Activated CD8-positive, alpha-beta memory T cell treated with anti-CD3 and anti-CD28 coated beads for 48 hours (primary cell): ENCODE measurements around the gene FMO5.

Source experiments
- DNase-seq, 3 experiments: peaks; one replicate each; pipeline ENCODE4 v3.0.0-alpha.2; 2020; ENCODE audit warnings: low read depth in 2 of 3, low spot score in 2 of 3

Gene FMO5, protein sequence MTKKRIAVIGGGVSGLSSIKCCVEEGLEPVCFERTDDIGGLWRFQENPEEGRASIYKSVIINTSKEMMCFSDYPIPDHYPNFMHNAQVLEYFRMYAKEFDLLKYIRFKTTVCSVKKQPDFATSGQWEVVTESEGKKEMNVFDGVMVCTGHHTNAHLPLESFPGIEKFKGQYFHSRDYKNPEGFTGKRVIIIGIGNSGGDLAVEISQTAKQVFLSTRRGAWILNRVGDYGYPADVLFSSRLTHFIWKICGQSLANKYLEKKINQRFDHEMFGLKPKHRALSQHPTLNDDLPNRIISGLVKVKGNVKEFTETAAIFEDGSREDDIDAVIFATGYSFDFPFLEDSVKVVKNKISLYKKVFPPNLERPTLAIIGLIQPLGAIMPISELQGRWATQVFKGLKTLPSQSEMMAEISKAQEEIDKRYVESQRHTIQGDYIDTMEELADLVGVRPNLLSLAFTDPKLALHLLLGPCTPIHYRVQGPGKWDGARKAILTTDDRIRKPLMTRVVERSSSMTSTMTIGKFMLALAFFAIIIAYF

DNA sequence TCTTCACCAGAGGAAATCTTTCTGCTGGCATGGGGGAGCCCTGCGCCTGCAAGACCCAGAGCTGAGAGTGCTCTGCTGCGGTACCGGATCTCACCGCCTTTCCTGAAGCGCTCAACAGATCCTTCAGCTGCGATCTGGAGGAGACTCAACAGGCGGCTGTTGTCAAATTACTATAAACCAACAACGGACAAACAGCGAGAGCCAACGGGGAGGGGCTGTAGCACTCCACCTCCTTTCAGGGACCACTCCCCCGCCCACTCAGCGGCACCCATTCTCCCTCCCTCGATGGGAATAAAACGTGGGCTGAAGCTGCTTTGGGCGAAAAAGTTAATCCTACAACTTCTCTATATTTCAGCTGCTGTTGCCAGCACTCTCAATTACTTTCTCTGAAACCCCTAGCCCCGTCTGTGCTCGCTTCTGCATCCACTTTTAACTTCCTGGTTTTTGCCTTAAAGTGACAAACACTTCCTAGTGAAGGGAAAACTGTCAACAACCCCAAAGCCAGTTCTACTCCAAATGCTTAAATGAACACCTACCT, at the start of gene FMO5:
FMO5 (minus strand) TSS at position 147 of the 538 bp plus-strand sequence. CDS start 310 bp downstream, outside the sequence.
- DNase-seq: peak in 2 of 3 experiments; percentile 10 to 14

GRCh38 chr1:147273409-147274336, 48.5 kb upstream of the FMO5 start:
- no peak for DNase-seq

DNA sequence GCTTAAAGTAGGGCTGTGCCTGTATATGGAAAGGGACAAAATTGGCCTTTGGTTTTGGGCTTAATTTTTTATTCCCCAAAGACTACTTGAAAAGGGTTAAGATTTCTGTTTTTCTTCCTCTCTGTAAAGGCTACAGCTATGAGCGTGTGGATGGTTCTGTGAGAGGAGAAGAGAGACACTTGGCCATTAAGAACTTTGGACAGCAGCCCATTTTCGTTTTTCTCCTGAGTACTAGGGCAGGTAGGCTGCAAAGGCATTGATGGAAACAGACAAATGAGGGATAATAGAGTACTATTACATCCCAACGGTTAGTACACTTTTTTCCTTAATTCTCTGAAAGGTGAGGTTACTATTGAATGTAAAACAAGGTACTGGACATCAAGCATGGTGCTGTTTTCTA, 46.9 kb upstream of the FMO5 start:
- DNase-seq: no peak

- DNase-seq: no peak
Observed at GRCh38 chr1:147270721-147271120, 45.6 kb upstream of the FMO5 start.

DNA sequence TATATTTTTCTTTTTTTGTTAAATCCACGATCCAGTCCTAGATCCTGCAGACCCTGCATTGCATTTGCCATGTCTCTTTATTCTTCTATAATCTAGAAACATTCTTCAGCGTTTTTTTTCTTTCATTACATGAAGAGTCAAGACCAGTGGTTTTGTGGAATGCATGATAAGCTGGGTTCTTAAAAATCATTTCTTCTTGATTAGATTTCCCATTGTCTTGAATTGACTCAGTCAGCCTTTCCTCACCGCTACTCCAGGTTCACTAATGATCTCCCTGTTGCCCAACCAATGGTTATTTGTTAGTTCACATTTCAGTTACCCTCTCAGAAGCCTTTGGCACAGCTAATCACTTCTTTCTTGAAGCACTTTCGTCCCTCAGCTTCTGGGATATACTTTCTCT, 42.6 kb upstream of the FMO5 start:
- no peak for DNase-seq

DNA sequence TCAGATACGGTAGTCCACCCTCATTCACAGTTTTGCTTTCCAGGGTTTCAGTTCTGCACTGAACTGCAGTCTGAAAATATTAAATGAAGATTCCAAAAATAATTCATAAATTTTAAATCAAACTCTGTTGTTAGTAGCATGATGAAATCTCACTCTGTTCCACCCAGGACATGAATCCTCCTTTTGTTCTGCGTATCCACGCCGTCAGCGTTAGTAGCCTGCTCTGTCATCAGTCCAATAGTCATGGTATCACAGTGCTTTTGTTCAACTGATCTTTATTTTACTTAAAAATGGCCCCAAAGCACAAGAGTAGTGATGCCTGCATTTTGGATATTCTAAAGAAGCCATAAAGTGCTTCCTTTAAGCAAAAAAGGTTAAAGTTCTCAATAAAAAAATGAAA, 41.2 kb upstream of the FMO5 start:
- no peak for DNase-seq

DNA sequence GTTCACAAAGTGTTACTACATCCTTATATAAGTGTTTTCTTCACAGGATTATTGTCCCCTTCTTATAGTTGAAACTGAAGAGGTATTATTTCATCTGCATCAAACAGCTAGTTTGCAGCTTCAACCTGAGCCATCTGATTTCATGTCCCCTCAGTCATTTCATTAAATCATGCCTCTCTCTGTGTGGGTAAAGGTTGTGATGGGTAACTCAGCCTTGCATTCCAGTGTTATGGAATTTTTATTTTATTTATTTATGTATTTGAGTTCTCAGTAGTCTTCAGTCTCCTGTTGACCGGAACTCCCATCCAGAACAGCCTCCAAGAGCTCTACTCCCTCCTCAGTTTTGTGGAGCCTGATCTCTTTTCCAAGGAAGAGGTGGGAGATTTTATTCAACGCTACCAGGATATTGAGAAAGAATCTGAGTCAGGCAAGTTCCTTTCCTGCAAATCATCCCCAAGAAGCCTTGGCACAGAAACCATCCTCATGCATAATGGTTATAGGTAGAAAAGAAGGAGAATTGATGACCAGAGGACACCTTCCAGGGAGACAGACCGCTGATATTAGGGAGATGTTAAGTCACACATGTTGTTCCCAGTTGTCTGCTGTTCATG, 39.1 kb upstream of the FMO5 start:
- no peak for DNase-seq

GRCh38 chr1:147260956-147261355, 35.8 kb upstream of the FMO5 start:
- DNase-seq: no peak

- no peak for DNase-seq
Observed at GRCh38 chr1:147252540-147252939, 27.4 kb upstream of the FMO5 start.

- no peak for DNase-seq
Observed at GRCh38 chr1:147247656-147248238, 22.6 kb upstream of the FMO5 start.

- no peak for DNase-seq
Observed at GRCh38 chr1:147246910-147247655, 21.9 kb upstream of the FMO5 start.

- no peak for DNase-seq
Observed at GRCh38 chr1:147246044-147246690, 21.0 kb upstream of the FMO5 start.

GRCh38 chr1:147245586-147246021, 20.5 kb upstream of the FMO5 start:
- DNase-seq: no peak

GRCh38 chr1:147245129-147245528, 20.0 kb upstream of the FMO5 start:
- DNase-seq: no peak

GRCh38 chr1:147243841-147244240, 18.7 kb upstream of the FMO5 start:
- DNase-seq: no peak

DNA sequence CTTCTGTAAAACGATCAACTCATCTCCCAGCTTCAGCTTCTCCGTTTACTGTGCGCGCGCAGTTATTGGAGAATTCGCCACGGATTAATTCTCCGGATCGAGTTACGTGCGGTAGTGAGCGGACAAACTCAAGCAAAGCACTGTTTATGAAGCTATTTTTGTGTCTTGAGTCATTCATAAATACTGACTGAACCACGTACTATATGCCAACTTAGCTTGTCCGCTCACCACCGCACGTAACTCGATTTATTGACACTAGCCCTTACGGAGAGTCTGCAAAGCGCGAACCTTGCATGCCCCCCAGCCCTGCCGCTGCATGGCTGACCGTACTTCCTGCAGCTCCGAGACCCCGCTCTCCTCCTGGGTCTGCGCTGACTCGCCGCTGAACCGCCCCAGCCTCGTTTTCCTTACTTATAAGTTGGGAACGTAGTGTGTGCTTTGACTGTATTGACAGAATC, 18.1 kb upstream of the FMO5 start:
- DNase-seq: peak in 1 of 3 experiments; percentile 9

DNA sequence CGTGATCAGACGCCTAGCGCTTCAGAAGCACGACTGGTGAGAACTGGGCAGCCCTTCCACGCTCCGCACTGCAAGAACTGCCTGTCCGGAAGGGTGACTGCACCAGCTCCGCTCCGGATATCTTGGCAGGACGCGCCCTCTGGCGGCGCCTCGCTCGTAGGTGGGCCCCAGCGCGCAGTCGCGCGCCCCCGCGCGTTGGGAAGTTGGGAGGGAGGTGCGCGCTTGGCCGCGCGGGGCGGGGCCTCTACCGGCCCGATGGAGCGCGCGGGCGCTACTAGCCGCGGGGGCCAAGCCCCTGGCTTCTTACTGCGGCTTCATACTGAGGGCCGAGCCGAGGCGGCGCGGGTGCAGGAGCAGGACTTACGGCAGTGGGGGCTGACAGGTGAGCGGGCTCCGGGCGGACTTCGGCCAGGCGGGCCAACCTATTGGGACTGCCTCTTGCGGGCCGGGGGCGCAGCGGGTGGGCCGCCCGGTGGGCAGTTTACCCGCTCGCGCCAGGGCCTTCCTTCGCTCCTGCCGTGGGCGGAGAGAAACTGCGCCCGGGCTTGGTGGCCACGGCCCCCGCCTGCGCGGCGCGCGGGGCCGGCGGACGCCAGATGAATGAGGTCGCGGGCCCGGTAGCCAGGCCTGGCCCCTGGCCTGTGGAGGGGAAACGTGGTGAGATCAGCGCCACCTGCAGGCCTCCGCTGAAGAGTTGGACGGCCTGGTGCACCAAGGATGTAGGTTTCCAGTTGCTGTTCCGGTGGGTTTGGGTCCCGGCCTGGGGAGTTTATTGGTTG, 17.5 kb upstream of the FMO5 start, which contains the start of gene CHD1L:
CHD1L (plus strand) TSS at position 236 of the 779 bp plus-strand sequence; CDS start at position 256, 20 bp downstream.
- peak; percentile 78 to 84 (median 83) for DNase-seq

- DNase-seq: no peak
Observed at GRCh38 chr1:147241934-147242448, 16.9 kb upstream of the FMO5 start.
